GM19023 (cell line): ENCODE measurements around the gene C17orf67.

Experiments used
- ATAC-seq: cut with Tn5 transposase; IDR thresholded peaks from one replicate; pipeline ENCODE4 v1.9.1; 2021; ENCODE audit warnings: mild to moderate bottlenecking, moderate library complexity; ENCODE audit not compliant: unreplicated experiment

The C17orf67 gene

GRCh38 chr17:56834380-56835263, 902 bp upstream of the C17orf67 start:
- peak; percentile 37 for ATAC-seq

GRCh38 chr17:56833057-56833808, 487 bp downstream of the C17orf67 start:
- ATAC-seq: peak; percentile 55

- ATAC-seq: no peak
Observed at GRCh38 chr17:56832446-56832845, 1.3 kb downstream of the C17orf67 start.

- ATAC-seq: no peak
Observed at GRCh38 chr17:56831369-56832095, 2.2 kb downstream of the C17orf67 start.

- ATAC-seq: no peak
Observed at GRCh38 chr17:56830726-56831368, 2.9 kb downstream of the C17orf67 start.

- no peak for ATAC-seq
Observed at GRCh38 chr17:56826611-56827414, 6.9 kb downstream of the C17orf67 start.

- no peak for ATAC-seq
Observed at GRCh38 chr17:56824503-56824902, 9.2 kb downstream of the C17orf67 start.

GRCh38 chr17:56823848-56824247, 9.9 kb downstream of the C17orf67 start:
- no peak for ATAC-seq

GRCh38 chr17:56822725-56823124, 11.0 kb downstream of the C17orf67 start:
- ATAC-seq: no peak

- ATAC-seq: no peak
Observed at GRCh38 chr17:56821847-56822534, 11.7 kb downstream of the C17orf67 start.

- ATAC-seq: no peak
Observed at GRCh38 chr17:56820207-56820606, 13.5 kb downstream of the C17orf67 start.

GRCh38 chr17:56819431-56820145, 14.1 kb downstream of the C17orf67 start:
- peak; percentile 82 for ATAC-seq

GRCh38 chr17:56819030-56819429, 14.7 kb downstream of the C17orf67 start:
- no peak for ATAC-seq

GRCh38 chr17:56817066-56817465, 16.7 kb downstream of the C17orf67 start:
- ATAC-seq: no peak

- ATAC-seq: no peak
Observed at GRCh38 chr17:56815711-56816110, 18.0 kb downstream of the C17orf67 start.

GRCh38 chr17:56812901-56813388, 20.8 kb downstream of the C17orf67 start:
- ATAC-seq: no peak

- ATAC-seq: no peak
Observed at GRCh38 chr17:56810891-56811775, 22.6 kb downstream of the C17orf67 start.

GRCh38 chr17:56810343-56810742, 23.4 kb downstream of the C17orf67 start:
- ATAC-seq: no peak
